Caco-2 (cell line): ENCODE measurements around the gene ACTL7B. TPM values are rescaled to one million over a fixed set of nuclear protein-coding genes. Genes with fewer than 3 reads are reported as not detected.

Source experiments
- BruUV-seq: library from RNA; stranded (reverse); fragments of 400-500 nt; replicated peaks from 2 replicates; lab custom pipeline; 2021; lab: Mats Ljungman, UMichigan
- CTCF ChIA-PET: fragments of 300-600 bp; sonication (Branson Sonifier 250); formaldehyde crosslinking; loops from one replicate; lab custom pipeline; 2022; ENCODE audit warnings: antibody characterized with exemption; lab: Charles Lee
- POLR2A ChIA-PET: fragments of 300-600 bp; sonication (Branson Sonifier 250); formaldehyde crosslinking; loops from one replicate; lab custom pipeline; 2022; ENCODE audit warnings: antibody characterized with exemption; lab: Charles Lee
- DNase-seq, 2 experiments: peaks; one replicate each; pipeline versions ENCODE4 v3.0.0 to v3.0.0-alpha.2; 2020 to 2022
- H3K27me3 ChIP-seq: replicated peaks from 2 replicates; pipeline ENCODE4 v1.6.0; 2011; ENCODE audit warnings: low read length; ENCODE audit not compliant: control insufficient read depth, insufficient read depth
- H3K36me3 ChIP-seq: 2 replicates; pipeline ENCODE4 v1.5.1; 2011; ENCODE audit warnings: low read length; ENCODE audit not compliant: control insufficient read depth, insufficient read depth
- H3K4me1 ChIP-seq: fragments of 250-450 bp; sonication (Bioruptor Pico); 2 replicates; pipeline ENCODE4 v1.5.1; 2020; ENCODE audit warnings: mild to moderate bottlenecking
- H3K4me3 ChIP-seq: 2 replicates; pipeline ENCODE4 v1.5.1; 2011; ENCODE audit warnings: low read depth, mild to moderate bottlenecking, control low read depth, low read length
- H3K9me3 ChIP-seq: fragments of 250-450 bp; sonication (Bioruptor Pico); 2 replicates; pipeline ENCODE4 v1.5.1; 2020; ENCODE audit warnings: mild to moderate bottlenecking, moderate library complexity
- H3K27ac Mint-ChIP-seq: one replicate; pipeline ENCODE4 v1.8.0; 2022; ENCODE audit warnings: mixed read lengths; ENCODE audit not compliant: unreplicated experiment
- H3K27me3 Mint-ChIP-seq: one replicate; pipeline ENCODE4 v1.8.0; 2022; ENCODE audit warnings: mixed read lengths; ENCODE audit not compliant: insufficient read depth, unreplicated experiment
- H3K36me3 Mint-ChIP-seq: one replicate; pipeline ENCODE4 v1.8.0; 2022; ENCODE audit warnings: mild to moderate bottlenecking, mixed read lengths; ENCODE audit not compliant: insufficient read depth, unreplicated experiment
- H3K4me1 Mint-ChIP-seq: one replicate; pipeline ENCODE4 v1.8.0; 2022; ENCODE audit warnings: low read depth, mixed read lengths; ENCODE audit not compliant: unreplicated experiment
- H3K4me3 Mint-ChIP-seq: one replicate; pipeline ENCODE4 v1.8.0; 2022; ENCODE audit warnings: mild to moderate bottlenecking, moderate library complexity, mixed read lengths; ENCODE audit not compliant: unreplicated experiment
- H3K9me3 Mint-ChIP-seq: one replicate; pipeline ENCODE4 v1.8.0; 2022; ENCODE audit warnings: mixed read lengths; ENCODE audit not compliant: unreplicated experiment
- intact Hi-C: fragments of 100-400 bp; cut with micrococcal nuclease; formaldehyde crosslinking; loops from one replicate; pipeline ENCODE4 v1.10.0; 2022; ENCODE audit not compliant: unreplicated experiment
- total RNA-seq: library from RNA; stranded (reverse); gene quantifications from 2 replicates; pipeline ENCODE4 v1.2.3, GENCODE V29; 2022
- TF ChIP-seq, protein P1 (sequence below), 2 experiments: fragments of 200-600 bp in 1 of 2; IDR thresholded peaks; 1 replicate in 1 of 2; 2 replicates in 1 of 2; pipeline versions ENCODE4 v1.5.1 to v1.8.0; 2011 to 2022; ENCODE audit warnings: antibody characterized with exemption in 1 of 2, control low read depth in 1 of 2, inconsistent platforms in 1 of 2, low read depth in 1 of 2, low read length in 1 of 2, mild to moderate bottlenecking in 1 of 2, moderate library complexity in 1 of 2; ENCODE audit not compliant: insufficient read depth in 1 of 2, severe bottlenecking in 1 of 2, unreplicated experiment in 1 of 2

ACTL7B gene
- total RNA-seq, 1 experiment from 2014 or later = not detected

DNA sequence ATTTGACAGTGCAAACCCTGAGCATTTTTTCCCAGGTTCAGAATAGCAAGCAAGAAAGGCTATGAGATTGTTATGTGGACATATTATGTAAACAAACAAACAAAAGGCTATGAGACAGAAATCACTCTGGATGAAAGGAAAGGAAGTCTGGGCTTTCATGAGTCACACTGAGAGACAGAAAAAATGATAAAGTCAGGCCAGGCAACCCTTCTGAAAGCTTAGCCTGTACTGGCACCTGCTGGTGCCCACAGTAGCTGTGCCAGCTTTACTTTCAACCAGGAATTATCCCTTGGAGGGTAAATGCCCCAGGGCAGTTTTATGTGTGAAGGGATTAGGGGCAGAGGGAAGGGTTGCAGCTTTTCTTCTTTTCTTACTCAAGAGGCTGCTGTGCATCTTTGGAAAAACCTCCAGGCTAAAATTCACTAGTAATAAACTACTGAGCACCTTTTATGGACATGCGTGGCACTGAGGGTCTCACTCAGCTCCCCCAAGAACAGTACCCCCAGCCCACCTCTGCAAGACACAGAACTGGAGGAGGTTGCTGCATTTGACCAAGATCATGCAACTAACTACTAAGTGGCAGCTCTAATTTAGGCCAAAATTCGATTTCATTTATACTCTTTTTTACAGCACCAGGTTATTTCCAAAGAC is 41.7 kb downstream of the ACTL7B start:
- H3K9me3 ChIP-seq = no peaks in the 10 kb centered on the region
- no peak overlapping the region for H3K4me3 ChIP-seq
- ChIA-PET CTCF (interaction anchor here (0.6 kb wide), 1 partner anchor 17 kb away, joined by 3 read pairs; no protein-coding TSS in a partner anchor), POLR2A (no interaction called here)
- H3K27me3 ChIP-seq = no peaks in the 10 kb centered on the region; the same call in 1 of the 2 replicates
- intact Hi-C loops = no loop called here
- BruUV-seq = no TSS peak
- TF ChIP-seq, protein P1, sequence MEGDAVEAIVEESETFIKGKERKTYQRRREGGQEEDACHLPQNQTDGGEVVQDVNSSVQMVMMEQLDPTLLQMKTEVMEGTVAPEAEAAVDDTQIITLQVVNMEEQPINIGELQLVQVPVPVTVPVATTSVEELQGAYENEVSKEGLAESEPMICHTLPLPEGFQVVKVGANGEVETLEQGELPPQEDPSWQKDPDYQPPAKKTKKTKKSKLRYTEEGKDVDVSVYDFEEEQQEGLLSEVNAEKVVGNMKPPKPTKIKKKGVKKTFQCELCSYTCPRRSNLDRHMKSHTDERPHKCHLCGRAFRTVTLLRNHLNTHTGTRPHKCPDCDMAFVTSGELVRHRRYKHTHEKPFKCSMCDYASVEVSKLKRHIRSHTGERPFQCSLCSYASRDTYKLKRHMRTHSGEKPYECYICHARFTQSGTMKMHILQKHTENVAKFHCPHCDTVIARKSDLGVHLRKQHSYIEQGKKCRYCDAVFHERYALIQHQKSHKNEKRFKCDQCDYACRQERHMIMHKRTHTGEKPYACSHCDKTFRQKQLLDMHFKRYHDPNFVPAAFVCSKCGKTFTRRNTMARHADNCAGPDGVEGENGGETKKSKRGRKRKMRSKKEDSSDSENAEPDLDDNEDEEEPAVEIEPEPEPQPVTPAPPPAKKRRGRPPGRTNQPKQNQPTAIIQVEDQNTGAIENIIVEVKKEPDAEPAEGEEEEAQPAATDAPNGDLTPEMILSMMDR (IDR thresholded peaks at IDR 0.05; ENCODE audit: insufficient read depth in 1 of 2, low read depth in 1 of 2, low read length in 1 of 2, severe bottlenecking in 1 of 2, unreplicated experiment in 1 of 2) = no peak
- no peaks in the 10 kb centered on the region for H3K4me1 ChIP-seq
- Mint-ChIP-seq H3K27me3 (peaks cover 13% of the 10 kb centered on the region), H3K4me3 (no peak overlapping the region), H3K27ac (no peak overlapping the region), H3K36me3 (no peaks in the 10 kb centered on the region), H3K4me1 (no peaks in the 10 kb centered on the region), H3K9me3 (no peaks in the 10 kb centered on the region)
- no peak for DNase-seq
- no peaks in the 10 kb centered on the region for H3K36me3 ChIP-seq

DNA sequence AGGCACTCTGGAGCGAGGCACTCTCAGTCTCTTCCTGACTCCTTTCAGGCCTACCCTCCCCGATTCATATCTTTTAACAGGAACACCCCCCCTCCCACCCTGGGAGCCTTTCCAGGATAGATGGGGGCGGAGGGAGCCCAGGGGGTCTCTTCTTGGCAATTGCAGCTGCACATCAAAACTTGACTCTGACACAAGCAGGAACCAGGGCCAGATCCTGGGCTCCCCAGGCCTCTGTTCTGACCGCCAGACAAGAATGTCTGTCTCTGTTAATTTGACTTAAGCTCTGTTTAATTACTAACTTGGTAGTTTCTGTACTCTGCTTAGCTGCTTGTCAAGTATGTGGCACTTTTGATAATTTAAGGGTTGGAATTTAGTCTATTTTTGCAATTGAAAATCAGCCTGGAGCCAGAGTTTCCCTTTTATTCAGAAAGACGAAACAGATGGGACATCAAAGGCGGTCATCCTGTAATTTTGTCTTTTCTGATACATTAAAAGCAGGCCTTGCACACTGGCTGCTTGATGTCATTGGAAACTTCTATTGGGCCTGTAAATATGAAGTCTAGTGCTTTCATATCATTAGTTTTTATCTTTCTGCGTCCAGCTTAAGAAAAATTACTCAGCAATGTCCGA is 43.3 kb downstream of the ACTL7B start:
- no peaks in the 10 kb centered on the region for H3K4me1 Mint-ChIP-seq
- H3K27me3 Mint-ChIP-seq = peaks cover 16% of the 10 kb centered on the region
- intact Hi-C loops = no loop called here
- Histone ChIP-seq H3K36me3 (no peaks in the 10 kb centered on the region), H3K27me3 (no peaks in the 10 kb centered on the region; the same call in 1 of the 2 replicates), H3K4me3 (no peak overlapping the region), H3K4me1 (no peaks in the 10 kb centered on the region), H3K9me3 (no peaks in the 10 kb centered on the region)
- no peak overlapping the region for H3K4me3 Mint-ChIP-seq
- no TSS peak for BruUV-seq
- ChIA-PET CTCF (no interaction called here), POLR2A (no interaction called here)
- no peak overlapping the region for H3K27ac Mint-ChIP-seq
- TF ChIP-seq, protein P1 (IDR thresholded peaks at IDR 0.05; ENCODE audit: insufficient read depth in 1 of 2, low read depth in 1 of 2, low read length in 1 of 2, severe bottlenecking in 1 of 2, unreplicated experiment in 1 of 2) = no peak
- no peaks in the 10 kb centered on the region for H3K9me3 Mint-ChIP-seq
- no peaks in the 10 kb centered on the region for H3K36me3 Mint-ChIP-seq
- DNase-seq = no peak

DNA sequence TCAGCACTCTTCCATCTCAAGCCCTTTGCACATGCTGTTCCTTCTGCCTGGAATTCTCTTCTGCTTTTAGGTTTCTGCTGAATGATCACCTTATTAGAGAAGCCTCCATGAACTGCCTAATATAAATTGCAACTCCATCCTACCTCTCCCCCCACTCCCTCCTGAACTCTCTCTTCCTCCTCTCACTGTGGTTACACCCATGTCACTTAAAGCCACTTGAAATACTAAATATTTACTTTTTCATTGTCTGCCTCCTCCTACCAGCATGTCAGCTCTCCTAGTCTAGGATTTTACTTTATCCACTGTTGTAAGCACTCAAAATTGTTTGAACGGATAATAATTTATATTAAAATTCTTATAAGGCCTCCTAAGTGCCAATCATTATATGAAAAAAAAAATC is 43.8 kb downstream of the ACTL7B start:
- Mint-ChIP-seq H3K4me1 (no peaks in the 10 kb centered on the region), H3K27me3 (peaks cover 19% of the 10 kb centered on the region), H3K36me3 (no peaks in the 10 kb centered on the region), H3K9me3 (no peaks in the 10 kb centered on the region), H3K4me3 (no peak overlapping the region), H3K27ac (no peak overlapping the region)
- no TSS peak for BruUV-seq
- intact Hi-C loops = no loop called here
- DNase-seq = no peak
- ChIA-PET CTCF (no interaction called here), POLR2A (no interaction called here)
- H3K9me3 ChIP-seq = no peaks in the 10 kb centered on the region
- TF ChIP-seq, protein P1 (IDR thresholded peaks at IDR 0.05; ENCODE audit: insufficient read depth in 1 of 2, low read depth in 1 of 2, low read length in 1 of 2, severe bottlenecking in 1 of 2, unreplicated experiment in 1 of 2) = no peak
- no peaks in the 10 kb centered on the region for H3K4me1 ChIP-seq
- no peak overlapping the region for H3K4me3 ChIP-seq
- no peaks in the 10 kb centered on the region; the same call in 1 of the 2 replicates for H3K27me3 ChIP-seq
- no peaks in the 10 kb centered on the region for H3K36me3 ChIP-seq
